ENCODE results near the gene PBRM1. TPM values are rescaled to one million over a fixed set of nuclear protein-coding genes. Genes with fewer than 3 reads are reported as not detected.

The PBRM1 gene
- total RNA-seq, 1 experiment from 2014 or later, result 40.0 TPM

DNA sequence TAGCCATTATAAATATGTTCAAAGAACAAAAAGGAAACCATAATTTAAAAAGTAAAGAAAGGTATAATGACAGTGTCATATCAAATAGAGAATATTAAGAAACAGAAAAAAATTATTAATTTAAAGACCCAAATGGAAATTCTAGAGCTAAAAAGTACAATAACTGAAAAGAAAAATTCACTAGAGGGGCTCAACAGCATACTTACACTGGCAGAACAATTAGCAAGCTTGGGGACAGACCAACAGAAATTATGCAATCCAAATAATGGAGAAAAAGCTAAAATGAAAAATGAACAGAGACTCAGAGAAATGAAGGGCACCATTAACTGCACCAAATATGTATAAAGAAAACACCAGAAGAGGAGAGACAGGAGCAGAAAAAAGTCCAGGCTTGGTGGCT is 33.9 kb upstream of the PBRM1 start:
- H3K9me2 ChIP-seq (ENCODE audit: insufficient read depth), result no peaks in the 10 kb centered on the region
- POLR2A ChIA-PET, result no interaction called here
- H3K27ac ChIP-seq (ENCODE audit: low read depth, low read length), result no peak overlapping the region
- no peaks in the 10 kb centered on the region for H4K20me1 ChIP-seq (ENCODE audit: insufficient read depth)
- no peak overlapping the region for H2AFZ ChIP-seq (ENCODE audit: low read depth, low read length, poor library complexity, severe bottlenecking)
- no peaks in the 10 kb centered on the region for H3K9me3 ChIP-seq (ENCODE audit: control insufficient read depth in 1 of 2, insufficient read depth in 1 of 2, low read depth in 1 of 2, low read length in 2 of 2)
- TF ChIP-seq EGR1 (IDR thresholded peaks at IDR 0.05; ENCODE audit: low read depth) (no peak), RAD21 (IDR thresholded peaks at IDR 0.05; ENCODE audit: low read depth) (no peak), SRF (IDR thresholded peaks at IDR 0.05; ENCODE audit: low read depth) (no peak), FOSL1 (IDR thresholded peaks at IDR 0.05; ENCODE audit: low read depth) (no peak), TCF7L2 (IDR thresholded peaks at IDR 0.05; ENCODE audit: borderline replicate concordance, extremely low read depth, insufficient read depth, insufficient read length) (no peak), SIN3A (IDR thresholded peaks at IDR 0.05; ENCODE audit: low read depth) (no peak), EZH2 (IDR thresholded peaks at IDR 0.05) (no peak), CBX3 (IDR thresholded peaks at IDR 0.05; ENCODE audit: low read depth) (no peak), ZFX (IDR thresholded peaks at IDR 0.05) (no peak), ZNF274 (IDR thresholded peaks at IDR 0.05; ENCODE audit: low read depth, low read length) (no peak)
- TF ChIP-seq, protein P1, sequence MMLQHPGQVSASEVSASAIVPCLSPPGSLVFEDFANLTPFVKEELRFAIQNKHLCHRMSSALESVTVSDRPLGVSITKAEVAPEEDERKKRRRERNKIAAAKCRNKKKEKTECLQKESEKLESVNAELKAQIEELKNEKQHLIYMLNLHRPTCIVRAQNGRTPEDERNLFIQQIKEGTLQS (IDR thresholded peaks at IDR 0.05), result no peak
- TF ChIP-seq, protein P2, sequence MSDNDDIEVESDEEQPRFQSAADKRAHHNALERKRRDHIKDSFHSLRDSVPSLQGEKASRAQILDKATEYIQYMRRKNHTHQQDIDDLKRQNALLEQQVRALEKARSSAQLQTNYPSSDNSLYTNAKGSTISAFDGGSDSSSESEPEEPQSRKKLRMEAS (IDR thresholded peaks at IDR 0.05), result no peak
- TF ChIP-seq, protein P3, sequence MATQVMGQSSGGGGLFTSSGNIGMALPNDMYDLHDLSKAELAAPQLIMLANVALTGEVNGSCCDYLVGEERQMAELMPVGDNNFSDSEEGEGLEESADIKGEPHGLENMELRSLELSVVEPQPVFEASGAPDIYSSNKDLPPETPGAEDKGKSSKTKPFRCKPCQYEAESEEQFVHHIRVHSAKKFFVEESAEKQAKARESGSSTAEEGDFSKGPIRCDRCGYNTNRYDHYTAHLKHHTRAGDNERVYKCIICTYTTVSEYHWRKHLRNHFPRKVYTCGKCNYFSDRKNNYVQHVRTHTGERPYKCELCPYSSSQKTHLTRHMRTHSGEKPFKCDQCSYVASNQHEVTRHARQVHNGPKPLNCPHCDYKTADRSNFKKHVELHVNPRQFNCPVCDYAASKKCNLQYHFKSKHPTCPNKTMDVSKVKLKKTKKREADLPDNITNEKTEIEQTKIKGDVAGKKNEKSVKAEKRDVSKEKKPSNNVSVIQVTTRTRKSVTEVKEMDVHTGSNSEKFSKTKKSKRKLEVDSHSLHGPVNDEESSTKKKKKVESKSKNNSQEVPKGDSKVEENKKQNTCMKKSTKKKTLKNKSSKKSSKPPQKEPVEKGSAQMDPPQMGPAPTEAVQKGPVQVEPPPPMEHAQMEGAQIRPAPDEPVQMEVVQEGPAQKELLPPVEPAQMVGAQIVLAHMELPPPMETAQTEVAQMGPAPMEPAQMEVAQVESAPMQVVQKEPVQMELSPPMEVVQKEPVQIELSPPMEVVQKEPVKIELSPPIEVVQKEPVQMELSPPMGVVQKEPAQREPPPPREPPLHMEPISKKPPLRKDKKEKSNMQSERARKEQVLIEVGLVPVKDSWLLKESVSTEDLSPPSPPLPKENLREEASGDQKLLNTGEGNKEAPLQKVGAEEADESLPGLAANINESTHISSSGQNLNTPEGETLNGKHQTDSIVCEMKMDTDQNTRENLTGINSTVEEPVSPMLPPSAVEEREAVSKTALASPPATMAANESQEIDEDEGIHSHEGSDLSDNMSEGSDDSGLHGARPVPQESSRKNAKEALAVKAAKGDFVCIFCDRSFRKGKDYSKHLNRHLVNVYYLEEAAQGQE (IDR thresholded peaks at IDR 0.05; ENCODE audit: low read depth), result no peak
- intact Hi-C loops (cut with micrococcal nuclease), result no loop called here
- RAD21 ChIA-PET (ENCODE audit: low non-redundant PET in 1 of 2, low total read pairs in 2 of 2, uncharacterized antibody in 2 of 2, unreplicated experiment in 2 of 2), result interaction anchor here in 1 of 2 experiments (0.6 kb wide), 1 partner anchor 138 kb away, joined by 4 read pairs; no protein-coding TSS in a partner anchor
- H3K9ac ChIP-seq (ENCODE audit: low read length), result no peak overlapping the region
- CTCF ChIA-PET, result no interaction called here
- H3K4me3 ChIP-seq (replicated peaks in 1 of 2; ENCODE audit: low read depth in 1 of 2, low read length in 2 of 2), result no peak overlapping the region
- no peak for ATAC-seq
- peaks cover 0 to 3% of the 10 kb centered on the region in 2 experiments; a peak in 1 of 4 replicates for H3K36me3 ChIP-seq (ENCODE audit: control insufficient read depth in 1 of 2, insufficient read depth in 2 of 2, low read length in 2 of 2)
- no TSS peak for BruUV-seq (replicated peaks)
- DNase-seq (ENCODE audit: low read depth, low spot score), result no peak
- H3K27me3 ChIP-seq (ENCODE audit: insufficient read depth, low read length), result no peaks in the 10 kb centered on the region
- no peak overlapping the region for H3K4me2 ChIP-seq (ENCODE audit: low read length)
- H3K4me1 ChIP-seq (ENCODE audit: control insufficient read depth in 1 of 2, insufficient read depth in 2 of 2, low read length in 2 of 2), result no peaks in the 10 kb centered on the region
- no peaks in the 10 kb centered on the region for H3K79me2 ChIP-seq (ENCODE audit: insufficient read depth, low read length)

All from HCT116 (cell line).